Central memory CD8-positive, alpha-beta T cell (primary cell): ENCODE data around the gene ATCAY.
"Not testable (repeated sequence)": the region's sequence is repeated elsewhere in the genome, so short reads cannot be mapped to it uniquely, and the experiment has no call there.

Experiments
- ATAC-seq: fragments of 150-1000 bp; cut with Tn5 transposase; replicated peaks from 2 replicates; pipeline ENCODE4 v1.10.0; 2022; ENCODE audit warnings: mild to moderate bottlenecking, moderate FRiP score, moderate number of reproducible peaks; ENCODE audit not compliant: poor library complexity, severe bottlenecking; ENCODE audit errors: extremely low read depth
- DNase-seq, 2 donors: peaks; one replicate each; pipeline ENCODE4 v3.0.0; 2021; ENCODE audit warnings: low spot score in 2 of 2
- H3K27ac Mint-ChIP-seq: one replicate; pipeline ENCODE4 v1.8.0; 2022; ENCODE audit warnings: low read depth, mild to moderate bottlenecking, moderate library complexity, mixed read lengths
- H3K27me3 Mint-ChIP-seq: one replicate; pipeline ENCODE4 v1.8.0; 2022; ENCODE audit warnings: mixed read lengths
- H3K36me3 Mint-ChIP-seq: one replicate; pipeline ENCODE4 v1.8.0; 2022; ENCODE audit warnings: mild to moderate bottlenecking, moderate library complexity, mixed read lengths; ENCODE audit not compliant: insufficient read depth
- H3K4me1 Mint-ChIP-seq: one replicate; pipeline ENCODE4 v1.8.0; 2022; ENCODE audit warnings: mixed read lengths
- H3K4me3 Mint-ChIP-seq: one replicate; pipeline ENCODE4 v1.8.0; 2022; ENCODE audit warnings: mild to moderate bottlenecking, moderate library complexity, mixed read lengths
- H3K9me3 Mint-ChIP-seq: one replicate; pipeline ENCODE4 v1.8.0; 2022; ENCODE audit warnings: mixed read lengths

The ATCAY gene

GRCh38 chr19:3964256-3965194 is 84.0 kb downstream of the ATCAY start:
- H3K27ac Mint-ChIP-seq: no peak overlapping the region
- H3K4me1 Mint-ChIP-seq: peaks cover 11% of the 10 kb centered on the region
- H3K9me3 Mint-ChIP-seq: no peaks in the 10 kb centered on the region
- peaks cover 24% of the 10 kb centered on the region for H3K36me3 Mint-ChIP-seq
- ATAC-seq (no peak), DNase-seq (no peak)
- no peaks in the 10 kb centered on the region for H3K27me3 Mint-ChIP-seq
- H3K4me3 Mint-ChIP-seq: no peak overlapping the region

GRCh38 chr19:3966051-3967017 is 85.8 kb downstream of the ATCAY start:
- Mint-ChIP-seq H3K27me3 (no peaks in the 10 kb centered on the region), H3K27ac (no peak overlapping the region), H3K9me3 (no peaks in the 10 kb centered on the region), H3K36me3 (peaks cover 33% of the 10 kb centered on the region), H3K4me3 (no peak overlapping the region), H3K4me1 (peaks cover 23% of the 10 kb centered on the region)
- ATAC-seq: no peak
- no peak for DNase-seq

- not testable (repeated sequence) for ATAC-seq, DNase-seq, H3K27me3 Mint-ChIP-seq, H3K27ac Mint-ChIP-seq, H3K9me3 Mint-ChIP-seq, H3K4me3 Mint-ChIP-seq
- H3K4me1 Mint-ChIP-seq: peaks cover 23% of the 10 kb centered on the region
- peaks cover 33% of the 10 kb centered on the region for H3K36me3 Mint-ChIP-seq
Measured at GRCh38 chr19:3967983-3968382, 87.5 kb downstream of the ATCAY start.

GRCh38 chr19:3968556-3969434 is 88.3 kb downstream of the ATCAY start:
- Mint-ChIP-seq H3K9me3 (no peaks in the 10 kb centered on the region), H3K27ac (no peak overlapping the region), H3K27me3 (no peaks in the 10 kb centered on the region), H3K4me1 (peaks cover 23% of the 10 kb centered on the region), H3K4me3 (peak overlapping the region; percentile 89), H3K36me3 (peaks cover 31% of the 10 kb centered on the region)
- ATAC-seq (no peak), DNase-seq (no peak)

GRCh38 chr19:3969435-3970312 is 89.2 kb downstream of the ATCAY start:
- H3K27ac Mint-ChIP-seq: peak overlapping the region; percentile 85
- no peaks in the 10 kb centered on the region for H3K27me3 Mint-ChIP-seq
- ATAC-seq: no peak
- DNase-seq: no peak
- peaks cover 27% of the 10 kb centered on the region for H3K36me3 Mint-ChIP-seq
- H3K9me3 Mint-ChIP-seq: no peaks in the 10 kb centered on the region
- H3K4me1 Mint-ChIP-seq: peaks cover 23% of the 10 kb centered on the region
- peak overlapping the region; percentile 89 for H3K4me3 Mint-ChIP-seq

GRCh38 chr19:3970313-3970807 is 89.9 kb downstream of the ATCAY start:
- no peaks in the 10 kb centered on the region for H3K9me3 Mint-ChIP-seq
- H3K36me3 Mint-ChIP-seq: peaks cover 31% of the 10 kb centered on the region
- H3K27me3 Mint-ChIP-seq: no peaks in the 10 kb centered on the region
- H3K4me1 Mint-ChIP-seq: peaks cover 23% of the 10 kb centered on the region
- H3K4me3 Mint-ChIP-seq: peak overlapping the region; percentile 89
- ATAC-seq (no peak), DNase-seq (no peak)
- H3K27ac Mint-ChIP-seq: peak overlapping the region; percentile 85

- no peaks in the 10 kb centered on the region for H3K27me3 Mint-ChIP-seq
- peaks cover 37% of the 10 kb centered on the region for H3K36me3 Mint-ChIP-seq
- peak within 1 kb of the TSS; percentile 85 for H3K27ac Mint-ChIP-seq
- ATAC-seq (peak; percentile 92), DNase-seq (peak; percentile 76 to 80)
- H3K4me1 Mint-ChIP-seq: peaks cover 23% of the 10 kb centered on the region
- peak within 1 kb of the TSS; percentile 89 for H3K4me3 Mint-ChIP-seq
- no peaks in the 10 kb centered on the region for H3K9me3 Mint-ChIP-seq
Measured at GRCh38 chr19:3970808-3971598, 90.5 kb downstream of the ATCAY start, which contains the start of gene DAPK3. DAPK3 (minus strand) TSS chr19:3971099; CDS start chr19:3969735, 1,364 bp downstream.

- H3K9me3 Mint-ChIP-seq: no peaks in the 10 kb centered on the region
- H3K27me3 Mint-ChIP-seq: no peaks in the 10 kb centered on the region
- peaks cover 11% of the 10 kb centered on the region for H3K4me1 Mint-ChIP-seq
- DNase-seq (no peak), ATAC-seq (no peak)
- H3K27ac Mint-ChIP-seq: no peak overlapping the region
- no peak overlapping the region for H3K4me3 Mint-ChIP-seq
- peaks cover 69% of the 10 kb centered on the region for H3K36me3 Mint-ChIP-seq
Measured at GRCh38 chr19:3975144-3975543, 94.7 kb downstream of the ATCAY start.

GRCh38 chr19:3975637-3976087 is 95.2 kb downstream of the ATCAY start:
- Mint-ChIP-seq H3K27me3 (no peaks in the 10 kb centered on the region), H3K9me3 (no peaks in the 10 kb centered on the region), H3K4me1 (peaks cover 6% of the 10 kb centered on the region), H3K4me3 (no peak overlapping the region), H3K27ac (peak overlapping the region; percentile 35), H3K36me3 (peaks cover 68% of the 10 kb centered on the region)
- no peak for ATAC-seq
- no peak for DNase-seq

GRCh38 chr19:3976495-3977241 is 96.2 kb downstream of the ATCAY start:
- DNase-seq (no peak), ATAC-seq (no peak)
- peak overlapping the region; percentile 47 for H3K4me3 Mint-ChIP-seq
- H3K36me3 Mint-ChIP-seq: peaks cover 71% of the 10 kb centered on the region
- H3K27ac Mint-ChIP-seq: peak overlapping the region; percentile 38
- no peaks in the 10 kb centered on the region for H3K27me3 Mint-ChIP-seq
- H3K4me1 Mint-ChIP-seq: peaks cover 5% of the 10 kb centered on the region
- H3K9me3 Mint-ChIP-seq: no peaks in the 10 kb centered on the region
